Measurements from ENCODE around the gene KDM3A. TPM values are rescaled to one million over a fixed set of nuclear protein-coding genes. Genes with fewer than 3 reads are reported as not detected.

KDM3A gene
- total RNA-seq, 1 donor from 2014 or later: 69.6 TPM

DNA sequence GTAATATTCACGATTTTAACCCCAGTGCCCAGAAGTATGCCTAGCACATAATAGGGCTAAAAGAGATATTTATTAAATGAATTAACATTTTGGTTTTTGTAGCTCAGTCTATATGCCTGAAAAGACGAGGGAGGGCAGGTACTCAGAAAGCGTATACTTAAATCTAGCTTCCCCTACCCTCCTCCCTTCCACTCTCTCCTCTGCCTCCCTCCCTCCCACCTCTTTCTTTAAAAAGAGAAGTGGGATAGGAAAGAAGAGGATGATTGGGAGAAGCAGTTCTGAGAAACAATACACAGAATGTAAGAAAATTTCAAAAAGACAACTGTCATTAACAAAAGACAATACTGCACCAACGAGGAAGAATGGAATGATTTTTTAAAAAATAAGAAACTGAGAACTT is 82.3 kb downstream of the KDM3A start:
- Mint-ChIP-seq H3K9me3 (peaks cover 5% of the 10 kb centered on the region), H3K27me3 (no peaks in the 10 kb centered on the region), H3K36me3 (ENCODE audit: low read depth) (peaks cover 21% of the 10 kb centered on the region), H3K27ac (no peak overlapping the region), H3K4me1 (no peaks in the 10 kb centered on the region), H3K4me3 (no peak overlapping the region)
- DNase-seq: no peak
- intact Hi-C loops (cut with micrococcal nuclease): no loop called here

DNA sequence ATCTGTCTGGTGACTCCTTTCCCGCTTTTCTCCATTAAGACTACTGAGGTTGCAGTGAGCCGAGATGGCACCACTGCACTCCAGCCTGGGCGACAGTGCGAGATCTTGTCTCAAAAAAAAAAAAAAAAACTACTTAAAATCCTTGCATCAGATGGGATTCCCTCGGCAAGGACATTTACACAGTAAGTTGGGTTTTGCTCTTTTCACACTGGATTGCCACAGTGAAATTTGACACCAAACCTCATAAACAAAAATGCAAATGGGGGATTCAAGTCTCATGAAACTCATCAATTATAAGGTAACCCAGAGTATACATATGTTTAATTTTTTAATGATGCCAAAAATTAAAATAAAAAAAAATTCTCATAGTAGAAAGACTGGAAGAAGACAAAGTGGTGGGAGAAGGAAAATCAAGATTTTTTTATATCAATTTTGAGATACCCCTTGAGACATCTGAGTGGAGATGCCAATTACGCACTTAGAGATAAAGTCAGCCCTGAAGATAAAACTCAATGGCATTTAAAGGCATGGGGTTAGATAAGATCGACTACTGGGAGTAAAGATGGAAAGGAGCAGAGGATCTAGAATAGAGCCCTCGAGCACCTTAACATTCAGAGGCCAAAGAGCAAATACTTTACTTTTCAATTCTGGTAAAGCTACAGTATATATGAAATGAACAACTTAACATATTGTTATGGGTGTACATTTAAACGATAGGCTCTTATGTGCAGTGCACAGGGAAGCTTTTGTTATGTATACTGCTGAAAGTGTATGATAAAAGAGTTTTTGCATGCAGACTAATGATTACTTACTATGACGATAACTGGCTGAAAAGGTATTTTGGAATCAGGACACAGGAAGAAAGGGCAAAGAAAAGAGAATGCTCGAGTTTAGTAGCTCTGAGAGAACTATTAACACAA is 84.5 kb downstream of the KDM3A start:
- no peak overlapping the region for H3K27ac Mint-ChIP-seq
- no peaks in the 10 kb centered on the region for H3K4me1 Mint-ChIP-seq
- no peak overlapping the region for H3K4me3 Mint-ChIP-seq
- H3K27me3 Mint-ChIP-seq: no peaks in the 10 kb centered on the region
- DNase-seq: no peak
- peaks cover 21% of the 10 kb centered on the region for H3K36me3 Mint-ChIP-seq (ENCODE audit: low read depth)
- peaks cover 5% of the 10 kb centered on the region for H3K9me3 Mint-ChIP-seq
- intact Hi-C loops (cut with micrococcal nuclease): no loop called here

DNA sequence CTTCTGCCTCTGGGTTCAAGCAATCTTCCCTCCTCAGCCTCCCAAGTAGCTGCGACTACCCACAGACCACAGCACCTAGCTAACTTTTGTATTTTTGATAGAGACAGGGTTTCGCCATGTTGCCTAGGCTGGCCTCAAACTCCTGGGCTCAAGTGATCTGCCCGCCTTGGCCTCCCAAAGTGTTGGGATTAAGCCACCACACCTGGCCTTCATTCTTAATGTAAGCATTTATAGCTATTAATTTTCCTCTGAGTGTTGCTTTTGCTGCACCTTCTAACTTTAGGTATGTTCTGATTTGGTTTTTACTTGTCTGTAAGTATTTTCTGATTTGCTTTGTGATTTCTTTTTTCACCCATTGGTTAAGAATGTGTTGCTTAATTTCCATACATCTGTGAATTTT is 92.4 kb downstream of the KDM3A start:
- Mint-ChIP-seq H3K36me3 (ENCODE audit: low read depth) (peaks cover 42% of the 10 kb centered on the region), H3K4me3 (no peak overlapping the region), H3K4me1 (peaks cover 7% of the 10 kb centered on the region), H3K27me3 (no peaks in the 10 kb centered on the region), H3K9me3 (peaks cover 37% of the 10 kb centered on the region), H3K27ac (no peak overlapping the region)
- DNase-seq: no peak
- intact Hi-C loops (cut with micrococcal nuclease): no loop called here

DNA sequence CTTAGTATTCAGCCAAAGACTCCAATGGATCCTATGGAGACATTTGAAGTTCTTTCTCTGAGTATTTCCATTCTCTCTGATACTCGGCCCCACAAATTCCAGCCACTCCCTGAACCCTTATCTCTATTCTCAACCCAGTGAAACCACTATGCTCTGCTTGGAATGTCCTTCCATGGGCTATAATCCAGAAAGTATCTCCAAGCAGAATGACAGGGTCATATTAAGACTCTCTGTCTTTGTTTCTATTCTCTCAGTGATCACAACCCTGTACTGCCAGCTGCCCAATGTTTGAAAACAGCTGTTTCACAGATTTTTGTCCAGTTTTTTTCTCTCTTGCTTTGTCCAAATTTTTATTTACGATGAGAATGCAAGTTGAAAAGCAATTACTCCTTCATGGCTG is 100.2 kb downstream of the KDM3A start:
- intact Hi-C loops (cut with micrococcal nuclease): no loop called here
- Mint-ChIP-seq H3K4me1 (no peaks in the 10 kb centered on the region), H3K9me3 (peaks cover 23% of the 10 kb centered on the region), H3K4me3 (no peak overlapping the region), H3K27me3 (no peaks in the 10 kb centered on the region), H3K27ac (no peak overlapping the region), H3K36me3 (ENCODE audit: low read depth) (peaks cover 57% of the 10 kb centered on the region)
- DNase-seq: no peak

Other genes starting within 250 kb of the KDM3A start
- gene IMMT, start 245.9 kb upstream of the KDM3A start, total RNA-seq: 181 and 188 TPM in 2 replicates
- gene MRPL35, start 241.9 kb upstream of the KDM3A start, total RNA-seq: 65.0 and 72.7 TPM in 2 replicates
- 0.19 and 0.44 TPM in 2 replicates for gene REEP1, start 103.7 kb upstream of the KDM3A start, total RNA-seq
- 28.3 and 29.0 TPM in 2 replicates for gene CHMP3, start 122.1 kb downstream of the KDM3A start, total RNA-seq
- gene RNF103, start 182.5 kb downstream of the KDM3A start, total RNA-seq: 11.7 and 12.1 TPM in 2 replicates

All from activated CD4-positive, alpha-beta T cell treated with anti-CD3 and anti-CD28 coated beads, Interleukin-2, amount 10 ng/mL, durations not matched to agents 24 days and 14 days (primary cell).